Tongue (tissue), 2 donors: ENCODE measurements around the gene HERPUD1. TPM values are rescaled to one million over a fixed set of nuclear protein-coding genes. Genes with fewer than 3 reads are reported as not detected.
"Not testable (repeated sequence)": the region's sequence is repeated elsewhere in the genome, so short reads cannot be mapped to it uniquely, and the experiment has no call there.

Source experiments
- DNase-seq: peaks from one replicate; pipeline ENCODE4 v3.0.0-alpha.2; 2015
- total RNA-seq: library from RNA; depleted of rRNA; stranded (reverse); fragments of >200 nt; gene quantifications from one replicate; pipeline ENCODE4 v1.2.3, GENCODE V29; 2014

HERPUD1 gene
- total RNA-seq, result 117 TPM

GRCh38 chr16:56931892-56932720 is at the start of gene HERPUD1:
Gene HERPUD1 (plus strand): TSS chr16:56932142. CDS start chr16:56932245, 103 bp downstream.
- DNase-seq, result peak; percentile 99

GRCh38 chr16:56883586-56883985 is 48.4 kb upstream of the HERPUD1 start:
- no peak for DNase-seq

- no peak for DNase-seq
Observed at GRCh38 chr16:56884026-56884582, 47.8 kb upstream of the HERPUD1 start.

GRCh38 chr16:56884929-56885328 is 47.0 kb upstream of the HERPUD1 start:
- DNase-seq, result not testable (repeated sequence)

GRCh38 chr16:56885446-56886162 is 46.3 kb upstream of the HERPUD1 start:
- no peak for DNase-seq

- DNase-seq, result no peak
Observed at GRCh38 chr16:56886296-56886695, 45.6 kb upstream of the HERPUD1 start.

GRCh38 chr16:56886826-56887225 is 45.1 kb upstream of the HERPUD1 start:
- no peak for DNase-seq

- DNase-seq, result no peak
Observed at GRCh38 chr16:56888806-56889205, 43.1 kb upstream of the HERPUD1 start.

GRCh38 chr16:56889206-56889605 is 42.7 kb upstream of the HERPUD1 start:
- no peak for DNase-seq

- no peak for DNase-seq
Observed at GRCh38 chr16:56891685-56892084, 40.3 kb upstream of the HERPUD1 start.

- no peak for DNase-seq
Observed at GRCh38 chr16:56892705-56893104, 39.2 kb upstream of the HERPUD1 start.

GRCh38 chr16:56894331-56894917 is 37.5 kb upstream of the HERPUD1 start:
- DNase-seq, result no peak

- DNase-seq, result no peak
Observed at GRCh38 chr16:56895813-56896212, 36.1 kb upstream of the HERPUD1 start.

GRCh38 chr16:56896244-56896643 is 35.7 kb upstream of the HERPUD1 start:
- DNase-seq, result no peak

GRCh38 chr16:56897026-56897799 is 34.7 kb upstream of the HERPUD1 start:
- DNase-seq, result no peak

GRCh38 chr16:56898847-56899246 is 33.1 kb upstream of the HERPUD1 start:
- no peak for DNase-seq

- no peak for DNase-seq
Observed at GRCh38 chr16:56903866-56904265, 28.1 kb upstream of the HERPUD1 start.

- DNase-seq, result no peak
Observed at GRCh38 chr16:56907401-56907800, 24.5 kb upstream of the HERPUD1 start.

GRCh38 chr16:56909527-56909979 is 22.4 kb upstream of the HERPUD1 start:
- peak; percentile 94 for DNase-seq

GRCh38 chr16:56910112-56910511 is 21.8 kb upstream of the HERPUD1 start:
- no peak for DNase-seq

GRCh38 chr16:56910654-56911539 is 21.0 kb upstream of the HERPUD1 start:
- peak; percentile 54 for DNase-seq
